ENCODE results near the gene FOXA2. TPM values are rescaled to one million over a fixed set of nuclear protein-coding genes. Genes with fewer than 3 reads are reported as not detected.

The FOXA2 gene
- total and polyA plus RNA-seq, 2 of the 13 experiments (the other 11 are each of a cell fraction or from before 2014, with no cell fraction given): 8.8 to 12.2 TPM

GRCh38 chr20:22583773-22584521 lies 425 bp downstream of the FOXA2 start (continued):
- TF ChIP-seq HOXA9 (CRISPR knock-in tag; IDR thresholded peaks at IDR 0.05; ENCODE audit: borderline replicate concordance): 0 out of 2 replicates have a peak, but pooled peaks have one; percentile 39
- peak; percentile 38; the same call in 1 of the 2 replicates for TF ChIP-seq ZNF607 (CRISPR knock-in tag; IDR thresholded peaks at IDR 0.05; ENCODE audit: borderline replicate concordance)
- peak; percentile 89 for TF ChIP-seq SIN3A (IDR thresholded peaks at IDR 0.05; ENCODE audit: borderline replicate concordance, low read depth, low read length)
- no peak for TF ChIP-seq ZBTB8A (CRISPR knock-in tag; IDR thresholded peaks at IDR 0.05; ENCODE audit: borderline replicate concordance, low read depth)
- TF ChIP-seq ZNF839 (CRISPR knock-in tag; IDR thresholded peaks at IDR 0.05; ENCODE audit: borderline replicate concordance): 0 out of 2 replicates have a peak, but pooled peaks have one; percentile 39
- TF ChIP-seq ZNF253 (CRISPR knock-in tag; IDR thresholded peaks at IDR 0.05; ENCODE audit: borderline replicate concordance): no peak
- TF ChIP-seq RBAK (CRISPR knock-in tag; IDR thresholded peaks at IDR 0.05): no peak
- no peak for TF ChIP-seq NFIC (IDR thresholded peaks at IDR 0.05; ENCODE audit: low read length)
- no peak for TF ChIP-seq NCOA1 (CRISPR knock-in tag; IDR thresholded peaks at IDR 0.05)
- TF ChIP-seq ZBTB7A (CRISPR knock-in tag; IDR thresholded peaks at IDR 0.05): no peak
- TF ChIP-seq ZFP37 (CRISPR knock-in tag; IDR thresholded peaks at IDR 0.05; ENCODE audit: borderline replicate concordance): no peak
- no peak for TF ChIP-seq ZEB1 (IDR thresholded peaks at IDR 0.05; ENCODE audit: insufficient replicate concordance, low read depth)
- TF ChIP-seq SP2 (CRISPR knock-in tag; IDR thresholded peaks at IDR 0.05): no peak; the same call in 1 of the 2 replicates
- TF ChIP-seq ZFP82 (CRISPR knock-in tag; IDR thresholded peaks at IDR 0.05; ENCODE audit: borderline replicate concordance): no peak
- no peak; the same call in 1 of the 2 replicates for TF ChIP-seq ISL2 (CRISPR knock-in tag; IDR thresholded peaks at IDR 0.05)
- TF ChIP-seq SKI (IDR thresholded peaks at IDR 0.05; ENCODE audit: partially characterized antibody): peak; percentile 67
- TF ChIP-seq POLR2A (IDR thresholded peaks at IDR 0.05; ENCODE audit: insufficient read depth in 1 of 2, low read depth in 2 of 2, low read length in 2 of 2): peak; percentile 93 to 98
- TF ChIP-seq, protein P1, sequence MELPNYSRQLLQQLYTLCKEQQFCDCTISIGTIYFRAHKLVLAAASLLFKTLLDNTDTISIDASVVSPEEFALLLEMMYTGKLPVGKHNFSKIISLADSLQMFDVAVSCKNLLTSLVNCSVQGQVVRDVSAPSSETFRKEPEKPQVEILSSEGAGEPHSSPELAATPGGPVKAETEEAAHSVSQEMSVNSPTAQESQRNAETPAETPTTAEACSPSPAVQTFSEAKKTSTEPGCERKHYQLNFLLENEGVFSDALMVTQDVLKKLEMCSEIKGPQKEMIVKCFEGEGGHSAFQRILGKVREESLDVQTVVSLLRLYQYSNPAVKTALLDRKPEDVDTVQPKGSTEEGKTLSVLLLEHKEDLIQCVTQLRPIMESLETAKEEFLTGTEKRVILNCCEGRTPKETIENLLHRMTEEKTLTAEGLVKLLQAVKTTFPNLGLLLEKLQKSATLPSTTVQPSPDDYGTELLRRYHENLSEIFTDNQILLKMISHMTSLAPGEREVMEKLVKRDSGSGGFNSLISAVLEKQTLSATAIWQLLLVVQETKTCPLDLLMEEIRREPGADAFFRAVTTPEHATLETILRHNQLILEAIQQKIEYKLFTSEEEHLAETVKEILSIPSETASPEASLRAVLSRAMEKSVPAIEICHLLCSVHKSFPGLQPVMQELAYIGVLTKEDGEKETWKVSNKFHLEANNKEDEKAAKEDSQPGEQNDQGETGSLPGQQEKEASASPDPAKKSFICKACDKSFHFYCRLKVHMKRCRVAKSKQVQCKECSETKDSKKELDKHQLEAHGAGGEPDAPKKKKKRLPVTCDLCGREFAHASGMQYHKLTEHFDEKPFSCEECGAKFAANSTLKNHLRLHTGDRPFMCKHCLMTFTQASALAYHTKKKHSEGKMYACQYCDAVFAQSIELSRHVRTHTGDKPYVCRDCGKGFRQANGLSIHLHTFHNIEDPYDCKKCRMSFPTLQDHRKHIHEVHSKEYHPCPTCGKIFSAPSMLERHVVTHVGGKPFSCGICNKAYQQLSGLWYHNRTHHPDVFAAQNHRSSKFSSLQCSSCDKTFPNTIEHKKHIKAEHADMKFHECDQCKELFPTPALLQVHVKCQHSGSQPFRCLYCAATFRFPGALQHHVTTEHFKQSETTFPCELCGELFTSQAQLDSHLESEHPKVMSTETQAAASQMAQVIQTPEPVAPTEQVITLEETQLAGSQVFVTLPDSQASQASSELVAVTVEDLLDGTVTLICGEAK (IDR thresholded peaks at IDR 0.05): no peak
- TF ChIP-seq, protein P1 (CRISPR knock-in tag; IDR thresholded peaks at IDR 0.05): no peak
- TF ChIP-seq, protein P2, sequence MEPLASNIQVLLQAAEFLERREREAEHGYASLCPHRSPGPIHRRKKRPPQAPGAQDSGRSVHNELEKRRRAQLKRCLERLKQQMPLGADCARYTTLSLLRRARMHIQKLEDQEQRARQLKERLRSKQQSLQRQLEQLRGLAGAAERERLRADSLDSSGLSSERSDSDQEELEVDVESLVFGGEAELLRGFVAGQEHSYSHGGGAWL (CRISPR knock-in tag; IDR thresholded peaks at IDR 0.05): no peak; the same call in 1 of the 2 replicates
- TF ChIP-seq ZNF891 (CRISPR knock-in tag; IDR thresholded peaks at IDR 0.05): no peak
